Measurements from ENCODE around the gene ASF1A. TPM values are rescaled to one million over a fixed set of nuclear protein-coding genes. Genes with fewer than 3 reads are reported as not detected.

Gene ASF1A
- polyA plus RNA-seq, 4 donors: 10.5 to 18.7 (median 13.3) TPM

- no peak overlapping the region for H3K4me3 ChIP-seq (ENCODE audit: low read depth in 1 of 3, low read length in 3 of 3)
- FAIRE-seq (no peak), DNase-seq (no peak)
- H3K27me3 ChIP-seq (ENCODE audit: control insufficient read depth in 3 of 3, insufficient read depth in 3 of 3, low read length in 3 of 3): no peaks in the 10 kb centered on the region
- no peak overlapping the region for H3K27ac ChIP-seq (ENCODE audit: low read depth in 1 of 3, low read length in 2 of 3)
- peaks cover 0 to 6% of the 10 kb centered on the region in 2 donors for H3K9me3 ChIP-seq (ENCODE audit: control insufficient read depth in 2 of 2, insufficient read depth in 1 of 2, low read depth in 1 of 2, low read length in 1 of 2)
- peaks cover 0 to 5% (median 0%) of the 10 kb centered on the region in 3 donors for H3K36me3 ChIP-seq (ENCODE audit: control insufficient read depth in 3 of 3, insufficient read depth in 2 of 3, low read depth in 1 of 3, low read length in 3 of 3)
- no peaks in the 10 kb centered on the region for H3K4me1 ChIP-seq (ENCODE audit: control insufficient read depth in 3 of 3, insufficient read depth in 2 of 3, low read depth in 1 of 3, low read length in 2 of 3)
Measured at GRCh38 chr6:118872318-118872717, 21.6 kb upstream of the ASF1A start.

DNA sequence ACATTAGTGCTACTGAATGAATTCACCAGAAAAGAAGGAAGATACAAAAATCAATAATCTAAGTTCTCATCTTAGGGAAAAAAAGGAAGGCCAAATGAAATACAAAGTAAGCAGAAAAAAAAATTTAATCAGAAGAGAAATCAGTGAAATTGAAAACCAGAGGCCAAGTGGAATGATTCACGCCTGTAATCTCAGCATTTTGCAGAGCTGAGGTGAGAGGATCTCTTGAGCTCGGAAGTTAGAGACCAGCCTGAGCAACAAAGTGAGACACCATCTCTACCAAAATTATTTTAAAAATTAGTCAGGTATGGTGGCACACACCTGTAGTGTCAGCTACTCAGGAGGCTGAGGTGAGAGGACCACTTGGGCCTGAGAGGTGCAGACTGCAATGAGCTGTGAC is 21.2 kb upstream of the ASF1A start:
- DNase-seq (no peak), FAIRE-seq (no peak)
- WGBS, 3 donors: 87 to 90% (median 90%) methylated on average over 2 of the region's 2 CpGs
- Histone ChIP-seq H3K4me1 (ENCODE audit: control insufficient read depth in 3 of 3, insufficient read depth in 2 of 3, low read depth in 1 of 3, low read length in 2 of 3) (no peaks in the 10 kb centered on the region), H3K27me3 (ENCODE audit: control insufficient read depth in 3 of 3, insufficient read depth in 3 of 3, low read length in 3 of 3) (no peaks in the 10 kb centered on the region), H3K27ac (ENCODE audit: low read depth in 1 of 3, low read length in 2 of 3) (no peak overlapping the region), H3K36me3 (ENCODE audit: control insufficient read depth in 3 of 3, insufficient read depth in 2 of 3, low read depth in 1 of 3, low read length in 3 of 3) (peaks cover 0 to 5% (median 0%) of the 10 kb centered on the region in 3 donors), H3K9me3 (ENCODE audit: control insufficient read depth in 2 of 2, insufficient read depth in 1 of 2, low read depth in 1 of 2, low read length in 1 of 2) (peaks cover 0 to 6% of the 10 kb centered on the region in 2 donors), H3K4me3 (ENCODE audit: low read depth in 1 of 3, low read length in 3 of 3) (no peak overlapping the region)

DNA sequence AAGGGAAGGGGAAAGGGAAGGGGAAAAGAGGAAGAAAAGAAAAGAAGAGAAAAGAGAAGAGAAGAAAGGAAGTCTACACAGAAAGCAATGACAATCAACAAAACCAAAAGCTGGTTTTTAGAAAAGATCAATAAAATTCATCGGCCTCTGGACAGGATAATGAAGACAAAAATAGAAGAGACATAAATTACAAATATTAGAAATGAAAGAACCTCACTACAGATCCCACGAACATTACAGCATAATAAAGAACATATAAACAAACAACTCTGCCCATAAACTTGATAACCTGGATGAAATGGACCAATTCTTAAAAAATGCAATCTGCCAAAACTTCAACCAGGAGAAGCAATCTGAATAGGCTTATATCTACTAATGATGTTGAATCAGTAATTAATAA is 20.7 kb upstream of the ASF1A start:
- H3K4me3 ChIP-seq (ENCODE audit: low read depth in 1 of 3, low read length in 3 of 3): no peak overlapping the region
- 80 to 81% (median 81%) methylated on average over 2 of the region's 2 CpGs for WGBS, 3 donors
- no peaks in the 10 kb centered on the region for H3K27me3 ChIP-seq (ENCODE audit: control insufficient read depth in 3 of 3, insufficient read depth in 3 of 3, low read length in 3 of 3)
- no peak for FAIRE-seq
- no peak overlapping the region for H3K27ac ChIP-seq (ENCODE audit: low read depth in 1 of 3, low read length in 2 of 3)
- no peak for DNase-seq
- H3K36me3 ChIP-seq (ENCODE audit: control insufficient read depth in 3 of 3, insufficient read depth in 2 of 3, low read depth in 1 of 3, low read length in 3 of 3): peaks cover 0 to 5% (median 0%) of the 10 kb centered on the region in 3 donors
- no peaks in the 10 kb centered on the region for H3K4me1 ChIP-seq (ENCODE audit: control insufficient read depth in 3 of 3, insufficient read depth in 2 of 3, low read depth in 1 of 3, low read length in 2 of 3)
- H3K9me3 ChIP-seq (ENCODE audit: control insufficient read depth in 2 of 2, insufficient read depth in 1 of 2, low read depth in 1 of 2, low read length in 1 of 2): peaks cover 0 to 6% of the 10 kb centered on the region in 2 donors

DNA sequence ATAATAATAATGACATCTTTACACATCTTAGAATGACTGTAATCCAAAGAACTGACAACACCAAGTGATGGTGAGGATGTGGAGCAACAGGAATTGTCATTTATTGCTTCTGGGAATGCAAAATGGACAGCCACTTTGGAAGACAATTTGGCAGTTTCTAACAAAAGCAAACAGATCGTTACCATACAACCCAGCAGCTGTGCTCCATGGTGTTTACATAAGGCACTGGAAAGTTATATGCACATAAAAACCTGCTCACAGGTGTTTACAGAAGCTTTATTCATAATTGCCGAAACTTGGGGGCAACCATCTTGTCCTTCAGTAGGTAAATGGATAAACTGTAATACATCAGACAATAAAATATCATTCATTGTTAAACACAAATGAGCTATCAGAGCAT is 18.3 kb upstream of the ASF1A start:
- Histone ChIP-seq H3K4me1 (ENCODE audit: control insufficient read depth in 3 of 3, insufficient read depth in 2 of 3, low read depth in 1 of 3, low read length in 2 of 3) (no peaks in the 10 kb centered on the region), H3K27me3 (ENCODE audit: control insufficient read depth in 3 of 3, insufficient read depth in 3 of 3, low read length in 3 of 3) (no peaks in the 10 kb centered on the region), H3K36me3 (ENCODE audit: control insufficient read depth in 3 of 3, insufficient read depth in 2 of 3, low read depth in 1 of 3, low read length in 3 of 3) (peaks cover 0 to 5% (median 0%) of the 10 kb centered on the region in 3 donors), H3K9me3 (ENCODE audit: control insufficient read depth in 2 of 2, insufficient read depth in 1 of 2, low read depth in 1 of 2, low read length in 1 of 2) (peaks cover 0 to 6% of the 10 kb centered on the region in 2 donors), H3K4me3 (ENCODE audit: low read depth in 1 of 3, low read length in 3 of 3) (no peak overlapping the region), H3K27ac (ENCODE audit: low read depth in 1 of 3, low read length in 2 of 3) (no peak overlapping the region)
- 64 to 78% (median 78%) methylated on average over 2 of the region's 2 CpGs for WGBS, 3 donors
- FAIRE-seq: no peak
- DNase-seq: no peak

DNA sequence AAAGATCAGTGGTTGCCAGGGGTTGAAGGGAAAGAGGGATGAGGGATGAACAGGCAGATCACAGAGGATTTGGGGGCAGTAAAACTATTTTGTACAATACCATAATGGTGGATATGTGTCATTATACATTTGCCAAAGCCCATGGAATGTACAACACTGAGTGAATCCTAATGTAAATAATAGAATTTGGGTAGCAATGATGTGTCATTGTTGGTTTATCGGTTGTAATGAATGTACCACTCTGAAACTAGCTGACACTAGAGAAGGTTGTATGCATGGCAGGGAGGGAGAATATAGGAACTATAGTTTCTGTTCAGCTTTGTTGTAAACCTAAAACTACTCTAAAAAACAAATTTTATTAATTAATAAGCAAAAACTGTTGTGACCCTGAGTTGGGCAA is 17.8 kb upstream of the ASF1A start:
- H3K27me3 ChIP-seq (ENCODE audit: control insufficient read depth in 3 of 3, insufficient read depth in 3 of 3, low read length in 3 of 3): no peaks in the 10 kb centered on the region
- peaks cover 0 to 5% (median 0%) of the 10 kb centered on the region in 3 donors for H3K36me3 ChIP-seq (ENCODE audit: control insufficient read depth in 3 of 3, insufficient read depth in 2 of 3, low read depth in 1 of 3, low read length in 3 of 3)
- peaks cover 0 to 6% of the 10 kb centered on the region in 2 donors for H3K9me3 ChIP-seq (ENCODE audit: control insufficient read depth in 2 of 2, insufficient read depth in 1 of 2, low read depth in 1 of 2, low read length in 1 of 2)
- 90 to 100% (median 92%) methylated on average over 1 of the region's 1 CpG for WGBS, 3 donors
- no peak for DNase-seq
- no peak for FAIRE-seq
- no peak overlapping the region for H3K27ac ChIP-seq (ENCODE audit: low read depth in 1 of 3, low read length in 2 of 3)
- no peak overlapping the region for H3K4me3 ChIP-seq (ENCODE audit: low read depth in 1 of 3, low read length in 3 of 3)
- H3K4me1 ChIP-seq (ENCODE audit: control insufficient read depth in 3 of 3, insufficient read depth in 2 of 3, low read depth in 1 of 3, low read length in 2 of 3): no peaks in the 10 kb centered on the region

- H3K27me3 ChIP-seq (ENCODE audit: control insufficient read depth in 3 of 3, insufficient read depth in 3 of 3, low read length in 3 of 3): no peaks in the 10 kb centered on the region
- no peak for FAIRE-seq
- no peak overlapping the region for H3K27ac ChIP-seq (ENCODE audit: low read depth in 1 of 3, low read length in 2 of 3)
- no peak overlapping the region for H3K4me3 ChIP-seq (ENCODE audit: low read depth in 1 of 3, low read length in 3 of 3)
- H3K4me1 ChIP-seq (ENCODE audit: control insufficient read depth in 3 of 3, insufficient read depth in 2 of 3, low read depth in 1 of 3, low read length in 2 of 3): no peaks in the 10 kb centered on the region
- H3K9me3 ChIP-seq (ENCODE audit: control insufficient read depth in 2 of 2, insufficient read depth in 1 of 2, low read depth in 1 of 2, low read length in 1 of 2): peaks cover 0 to 2% of the 10 kb centered on the region in 2 donors
- H3K36me3 ChIP-seq (ENCODE audit: control insufficient read depth in 3 of 3, insufficient read depth in 2 of 3, low read depth in 1 of 3, low read length in 3 of 3): peaks cover 0 to under 1% (median 0%) of the 10 kb centered on the region in 3 donors
- DNase-seq: no peak
Measured at GRCh38 chr6:118876814-118877213, 17.1 kb upstream of the ASF1A start.

DNA sequence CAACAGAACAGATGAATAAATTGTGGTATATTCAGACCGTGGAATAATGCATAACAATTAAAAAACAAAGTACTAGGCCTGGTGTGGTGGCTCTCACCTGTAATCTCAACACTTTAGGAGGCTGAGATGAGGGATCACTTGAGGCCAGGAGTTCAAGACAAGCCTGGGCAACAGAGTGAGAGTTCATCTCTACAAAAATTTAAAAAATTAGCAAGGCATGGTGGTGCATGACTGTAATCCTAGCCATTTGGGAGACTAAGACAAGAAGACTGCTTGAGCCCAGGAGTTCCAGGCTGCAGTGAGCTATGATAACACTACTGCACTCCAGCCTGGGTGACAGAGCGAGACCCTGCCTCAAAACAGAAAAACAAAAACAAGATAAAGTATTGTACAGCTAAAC is 16.1 kb upstream of the ASF1A start:
- Histone ChIP-seq H3K4me1 (ENCODE audit: control insufficient read depth in 3 of 3, insufficient read depth in 2 of 3, low read depth in 1 of 3, low read length in 2 of 3) (no peaks in the 10 kb centered on the region), H3K4me3 (ENCODE audit: low read depth in 1 of 3, low read length in 3 of 3) (no peak overlapping the region), H3K27ac (ENCODE audit: low read depth in 1 of 3, low read length in 2 of 3) (no peak overlapping the region), H3K9me3 (ENCODE audit: control insufficient read depth in 2 of 2, insufficient read depth in 1 of 2, low read depth in 1 of 2, low read length in 1 of 2) (peaks cover 0 to 2% of the 10 kb centered on the region in 2 donors), H3K27me3 (ENCODE audit: control insufficient read depth in 3 of 3, insufficient read depth in 3 of 3, low read length in 3 of 3) (no peaks in the 10 kb centered on the region), H3K36me3 (ENCODE audit: control insufficient read depth in 3 of 3, insufficient read depth in 2 of 3, low read depth in 1 of 3, low read length in 3 of 3) (no peaks in the 10 kb centered on the region)
- DNase-seq (no peak), FAIRE-seq (no peak)
- WGBS, 3 donors: 87 to 94% (median 90%) methylated on average over 2 of the region's 2 CpGs

- Histone ChIP-seq H3K4me1 (ENCODE audit: control insufficient read depth in 3 of 3, insufficient read depth in 2 of 3, low read depth in 1 of 3, low read length in 2 of 3) (no peaks in the 10 kb centered on the region), H3K27ac (ENCODE audit: low read depth in 1 of 3, low read length in 2 of 3) (no peak overlapping the region), H3K9me3 (ENCODE audit: control insufficient read depth in 2 of 2, insufficient read depth in 1 of 2, low read depth in 1 of 2, low read length in 1 of 2) (no peaks in the 10 kb centered on the region), H3K4me3 (ENCODE audit: low read depth in 1 of 3, low read length in 3 of 3) (no peak overlapping the region), H3K27me3 (ENCODE audit: control insufficient read depth in 3 of 3, insufficient read depth in 3 of 3, low read length in 3 of 3) (no peaks in the 10 kb centered on the region), H3K36me3 (ENCODE audit: control insufficient read depth in 3 of 3, insufficient read depth in 2 of 3, low read depth in 1 of 3, low read length in 3 of 3) (peaks cover 0 to 2% (median 0%) of the 10 kb centered on the region in 3 donors)
- DNase-seq: no peak
- 87 to 92% (median 88%) methylated on average over 9 of the region's 9 CpGs for WGBS, 3 donors
- no peak for FAIRE-seq
Measured at GRCh38 chr6:118881440-118882313, 12.3 kb upstream of the ASF1A start.

Data from small intestine (tissue), 7 donors.